Spleen (tissue), 7 donors: ENCODE measurements around the gene AFF4.

ENCODE experiments used
- CTCF ChIP-seq, 11 experiments: fragments of 200-600 bp in 7 of 11; fragments of 450-650 bp in 4 of 11; sonication (generic) in 4 of 11; IDR thresholded peaks in 8 of 11; conservative IDR thresholded peaks in 3 of 11; 1 replicate in 7 of 11; 2 replicates in 4 of 11; pipeline versions ENCODE4 v1.4.0 to v1.8.0; 2016 to 2021; ENCODE audit warnings: antibody characterized with exemption in 11 of 11, inconsistent platforms in 4 of 11, mild to moderate bottlenecking in 1 of 11
- POLR2AphosphoS5 ChIP-seq, 3 donors: sonication (generic); formaldehyde crosslinking; IDR thresholded peaks; one replicate each; pipeline ENCODE4 v1.5.1; 2017; ENCODE audit warnings: antibody characterized with exemption in 3 of 3
- donor health status: DM: no; HTN: no; CAD: no; lungs with moderate emphysema.
- donor health status: DM: no; HTN: no; CAD: no.
- donor health status: DM: no; HTN: no; CAD: no.

DNA sequence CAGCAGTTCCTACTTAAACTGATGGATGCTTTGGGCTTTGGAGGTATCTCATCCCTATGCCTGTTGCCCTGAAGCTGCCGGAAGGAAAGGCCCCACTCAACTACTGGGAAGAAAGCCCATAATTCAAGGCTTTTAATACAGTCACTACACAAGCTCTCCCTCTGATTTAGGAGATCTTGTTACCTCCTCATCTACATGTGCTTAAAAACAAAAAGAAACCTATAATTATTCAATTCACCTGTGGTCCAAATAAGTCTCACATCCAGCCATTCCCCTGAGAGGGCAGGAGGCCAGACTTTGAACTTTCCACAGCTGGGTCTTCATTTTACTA, 90.7 kb downstream of the AFF4 start:
- TF ChIP-seq POLR2AphosphoS5 (IDR thresholded peaks at IDR 0.05) (no peak), CTCF (IDR thresholded peaks at IDR 0.05 in 8 of 11, conservative IDR thresholded peaks at IDR 0.05 in 3 of 11) (no peak)
